Transverse colon (tissue), 4 donors: ENCODE data around the gene EEFSEC.

ENCODE experiments used
- CTCF ChIP-seq, 5 experiments: fragments of 200-600 bp in 3 of 5; fragments of 450-650 bp in 2 of 5; sonication (generic) in 3 of 5; IDR thresholded peaks; 1 replicate in 2 of 5; 2 replicates in 3 of 5; pipeline ENCODE4 v1.5.1; 2016 to 2017; ENCODE audit warnings: antibody characterized with exemption in 5 of 5, inconsistent platforms in 3 of 5, mild to moderate bottlenecking in 2 of 5, moderate library complexity in 1 of 5
- EP300 ChIP-seq: sonication (generic); formaldehyde crosslinking; IDR thresholded peaks from one replicate; pipeline ENCODE4 v1.6.1; 2017; ENCODE audit warnings: antibody characterized with exemption, low read depth
- POLR2A ChIP-seq: fragments of 450-650 bp; IDR thresholded peaks from one replicate; pipeline ENCODE4 v1.6.1; 2016; ENCODE audit warnings: antibody characterized with exemption, mild to moderate bottlenecking, moderate library complexity
- POLR2AphosphoS5 ChIP-seq, 3 donors: sonication (generic); formaldehyde crosslinking; IDR thresholded peaks; one replicate each; pipeline ENCODE4 v1.6.1; 2016; ENCODE audit warnings: antibody characterized with exemption in 3 of 3

- no peak for TF ChIP-seq CTCF (IDR thresholded peaks at IDR 0.05)
- no peak for TF ChIP-seq POLR2AphosphoS5 (IDR thresholded peaks at IDR 0.05)
- TF ChIP-seq EP300: no peak
- no peak for TF ChIP-seq POLR2A
Observed at GRCh38 chr3:128402319-128402718, 249.0 kb downstream of the EEFSEC start.
